NCI-H1436 (cell line): Measurements from ENCODE around the gene FAM181B.

Experiments
- DNase-seq: peaks from one replicate; lab custom pipeline; 2025; lab: John Stamatoyannopoulos, UW

The FAM181B gene, protein sequence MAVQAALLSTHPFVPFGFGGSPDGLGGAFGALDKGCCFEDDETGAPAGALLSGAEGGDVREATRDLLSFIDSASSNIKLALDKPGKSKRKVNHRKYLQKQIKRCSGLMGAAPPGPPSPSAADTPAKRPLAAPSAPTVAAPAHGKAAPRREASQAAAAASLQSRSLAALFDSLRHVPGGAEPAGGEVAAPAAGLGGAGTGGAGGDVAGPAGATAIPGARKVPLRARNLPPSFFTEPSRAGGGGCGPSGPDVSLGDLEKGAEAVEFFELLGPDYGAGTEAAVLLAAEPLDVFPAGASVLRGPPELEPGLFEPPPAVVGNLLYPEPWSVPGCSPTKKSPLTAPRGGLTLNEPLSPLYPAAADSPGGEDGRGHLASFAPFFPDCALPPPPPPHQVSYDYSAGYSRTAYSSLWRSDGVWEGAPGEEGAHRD

DNA sequence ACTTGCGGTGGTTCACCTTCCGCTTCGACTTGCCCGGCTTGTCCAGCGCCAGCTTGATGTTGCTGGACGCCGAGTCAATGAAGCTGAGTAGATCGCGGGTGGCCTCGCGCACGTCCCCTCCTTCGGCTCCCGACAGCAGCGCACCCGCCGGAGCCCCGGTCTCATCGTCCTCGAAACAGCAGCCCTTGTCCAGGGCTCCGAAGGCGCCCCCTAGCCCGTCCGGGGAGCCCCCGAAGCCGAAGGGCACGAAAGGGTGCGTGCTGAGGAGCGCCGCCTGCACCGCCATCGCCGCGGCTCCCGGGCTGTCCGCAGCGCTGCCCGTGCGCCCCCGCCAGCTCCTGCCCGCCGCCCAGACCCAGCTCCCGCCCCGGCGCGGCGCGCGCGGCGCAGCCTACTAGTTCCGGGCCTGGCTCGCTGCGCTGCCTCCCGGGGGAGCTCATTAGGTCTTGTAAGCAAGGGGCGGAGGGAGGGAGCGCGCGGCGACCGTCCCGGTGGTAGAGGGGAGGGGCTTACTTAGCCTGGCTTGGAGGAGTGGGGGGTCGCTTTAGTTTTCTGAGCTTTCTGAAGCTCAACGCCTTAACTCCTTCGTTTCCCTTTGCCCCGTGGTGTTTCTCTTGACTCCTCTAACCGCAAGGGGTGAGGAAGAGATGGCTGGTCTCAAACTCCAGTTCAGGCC, at the start of gene FAM181B:
Gene FAM181B (minus strand): TSS at position 421 of the 676 bp plus-strand sequence. CDS start 135 bp downstream, at position 286.
- DNase-seq = peak; percentile 61

DNA sequence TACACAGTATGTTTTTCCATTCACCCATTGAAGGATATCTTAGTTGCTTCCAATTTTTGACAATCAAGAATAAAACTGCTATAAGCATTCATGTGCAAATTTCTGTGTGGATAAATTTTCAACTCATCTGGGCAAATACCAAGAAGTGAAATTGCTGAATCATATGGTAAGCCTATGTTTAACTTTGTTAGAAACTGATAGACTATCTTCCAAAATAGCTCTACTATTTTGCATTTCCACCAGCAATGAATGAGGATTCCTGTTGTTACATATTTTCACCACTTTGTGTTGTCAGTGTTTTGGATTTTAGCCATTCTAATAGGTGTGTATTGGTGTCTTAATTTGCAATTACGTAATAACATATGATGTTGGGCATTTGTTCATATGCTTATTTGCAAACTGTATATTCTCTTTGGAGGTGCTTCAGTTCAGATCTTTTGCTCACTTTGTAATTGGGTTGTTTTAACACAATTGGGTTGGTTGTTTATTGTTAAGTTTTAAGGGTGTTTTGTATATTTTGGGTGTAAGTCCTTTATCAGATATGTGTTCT, 49.2 kb upstream of the FAM181B start:
- DNase-seq = no peak

DNA sequence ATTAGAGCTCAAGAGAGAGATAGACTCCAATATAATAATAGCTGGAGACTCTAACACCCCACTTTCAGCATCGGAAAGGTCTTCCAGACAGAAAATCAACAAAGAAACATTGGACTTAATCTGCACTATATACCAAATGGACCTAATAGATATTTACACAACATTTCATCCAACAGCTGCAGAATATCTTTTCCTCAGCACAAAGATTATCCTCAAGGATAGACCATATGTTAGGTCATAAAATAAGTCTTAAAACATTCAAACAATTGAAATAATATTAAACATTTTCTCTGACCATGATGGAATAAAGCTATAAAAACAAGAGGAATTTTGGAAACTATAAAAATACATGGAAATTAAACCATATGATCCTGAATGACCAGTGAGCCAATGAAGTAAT, 45.1 kb upstream of the FAM181B start:
- DNase-seq = no peak

DNA sequence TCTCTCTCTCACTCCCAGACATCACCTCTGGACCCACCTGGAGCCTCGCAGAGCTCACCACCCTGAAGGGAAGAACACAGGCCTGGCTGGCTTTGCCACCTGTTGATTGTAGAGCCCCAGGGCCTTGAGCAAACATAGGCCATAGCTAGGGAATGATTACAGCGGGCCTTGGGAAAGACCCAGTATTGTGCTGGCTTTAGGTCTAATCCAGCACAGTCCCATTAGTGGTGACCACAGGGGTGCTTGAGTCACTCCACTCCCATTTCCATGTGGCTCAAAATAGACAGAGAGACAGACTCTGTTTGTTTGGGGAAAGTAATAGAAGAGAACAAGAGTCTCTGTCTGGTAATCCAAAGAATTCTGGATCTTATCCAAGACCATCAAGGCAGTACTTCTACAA, 42.7 kb upstream of the FAM181B start:
- DNase-seq = no peak

DNA sequence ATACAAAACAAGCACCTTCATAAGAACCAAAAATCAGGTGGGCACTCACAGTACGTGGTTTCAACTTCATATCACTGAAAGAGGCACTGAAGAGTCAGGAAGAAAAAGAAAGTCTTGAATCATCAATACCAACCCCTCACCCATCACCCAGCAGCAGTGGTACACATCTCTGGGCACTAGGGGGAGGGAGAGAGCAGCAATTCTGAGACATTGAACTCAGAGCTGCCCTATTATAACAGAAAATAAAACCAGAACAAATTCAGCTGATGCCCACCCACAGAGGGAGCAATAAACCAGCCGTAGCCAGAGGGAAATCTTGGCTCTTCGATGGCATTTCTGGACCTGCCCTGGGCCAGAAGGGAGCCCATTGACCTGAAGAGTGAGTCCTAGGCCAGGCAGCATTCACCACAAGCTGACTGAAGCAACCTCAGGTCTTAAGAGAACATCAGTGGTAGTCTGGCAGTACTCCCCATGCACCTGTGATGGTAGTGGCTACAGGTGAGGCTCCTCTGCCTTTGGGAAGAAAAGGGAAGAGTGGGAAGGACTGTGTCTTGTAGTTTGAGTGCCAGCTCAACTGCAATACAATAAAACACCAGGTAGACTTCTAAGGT, 42.2 kb upstream of the FAM181B start:
- no peak for DNase-seq

DNA sequence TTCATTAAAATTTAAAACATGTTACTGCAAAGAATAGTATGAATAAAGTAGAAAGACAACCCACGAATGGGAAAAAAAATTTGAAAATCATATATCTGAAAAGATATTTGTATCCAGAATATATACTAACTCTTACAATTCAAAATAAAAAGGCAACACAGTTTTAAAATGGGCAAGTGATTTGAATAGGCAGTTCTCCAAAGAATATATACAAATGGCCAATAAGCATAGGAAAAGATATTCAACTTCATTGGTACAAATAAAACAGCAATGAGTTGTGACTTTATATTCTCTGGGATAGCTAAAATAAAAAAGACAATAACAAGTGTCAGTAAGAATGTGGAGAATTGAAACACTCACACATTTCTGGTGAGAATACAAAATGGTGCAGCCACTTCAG, 41.6 kb upstream of the FAM181B start:
- no peak for DNase-seq

DNA sequence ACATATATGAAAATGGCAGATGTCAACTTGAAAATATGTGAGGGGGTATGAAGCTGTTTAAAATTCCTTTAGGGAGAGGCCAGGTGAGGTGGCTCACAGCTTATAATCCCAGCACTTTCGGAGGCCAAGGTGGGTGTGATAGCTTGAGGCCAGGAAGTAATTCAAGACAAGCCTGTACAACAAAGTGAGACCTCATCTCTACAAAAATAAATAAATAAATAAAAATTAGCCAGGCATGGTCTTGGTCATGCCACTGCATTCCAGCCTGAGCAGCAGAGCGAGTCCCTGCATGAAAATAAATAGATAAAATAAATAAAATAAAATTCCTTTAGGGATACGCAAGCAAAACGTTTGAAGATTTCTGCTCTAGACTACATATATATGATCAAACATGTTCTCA, 38.1 kb upstream of the FAM181B start:
- no peak for DNase-seq

DNA sequence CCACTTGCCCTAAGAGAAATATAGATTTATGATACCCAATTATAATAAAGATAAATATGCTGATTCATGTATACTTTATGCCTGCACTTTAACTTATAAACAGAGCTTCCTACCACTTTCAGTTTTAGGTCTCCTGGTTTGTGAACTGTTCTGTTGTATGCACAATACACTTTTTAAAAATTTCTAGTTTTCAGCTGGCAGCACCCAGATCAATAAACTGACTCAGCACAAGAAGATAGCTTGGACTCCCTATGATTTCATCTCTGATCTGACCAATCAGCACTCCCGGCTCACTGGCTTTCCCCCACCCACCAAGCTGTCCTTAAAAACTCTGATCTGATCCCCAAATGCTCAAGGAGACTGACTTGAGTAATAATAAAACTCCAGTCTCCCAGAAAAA, 33.5 kb upstream of the FAM181B start:
- no peak for DNase-seq

DNA sequence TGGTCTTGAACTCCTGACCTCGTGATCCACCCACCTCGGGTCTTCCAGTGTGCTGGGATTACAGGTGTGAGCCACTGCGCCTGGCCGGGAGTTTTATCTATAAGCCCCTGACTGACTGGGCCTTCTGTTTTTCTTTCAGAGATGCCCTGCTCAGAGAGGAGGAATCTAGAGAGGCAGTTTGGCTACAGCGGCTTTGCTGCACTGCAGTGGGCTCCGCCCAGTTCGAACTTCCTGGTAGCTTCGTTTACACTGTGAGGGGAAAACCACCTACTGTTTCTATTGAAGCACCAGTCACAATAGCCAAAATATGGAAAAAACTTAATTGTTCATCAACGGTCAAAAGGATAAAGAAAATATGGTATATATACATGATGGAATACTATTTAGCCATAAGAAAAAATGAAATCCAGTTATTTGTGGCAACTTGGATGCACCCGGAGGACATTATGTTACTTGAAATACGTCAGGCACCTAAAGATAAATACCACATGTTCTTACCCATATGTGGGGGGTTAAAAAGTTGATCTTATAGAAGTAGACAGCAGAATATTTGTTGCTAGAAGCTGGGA, 31.9 kb upstream of the FAM181B start:
- DNase-seq = no peak

DNA sequence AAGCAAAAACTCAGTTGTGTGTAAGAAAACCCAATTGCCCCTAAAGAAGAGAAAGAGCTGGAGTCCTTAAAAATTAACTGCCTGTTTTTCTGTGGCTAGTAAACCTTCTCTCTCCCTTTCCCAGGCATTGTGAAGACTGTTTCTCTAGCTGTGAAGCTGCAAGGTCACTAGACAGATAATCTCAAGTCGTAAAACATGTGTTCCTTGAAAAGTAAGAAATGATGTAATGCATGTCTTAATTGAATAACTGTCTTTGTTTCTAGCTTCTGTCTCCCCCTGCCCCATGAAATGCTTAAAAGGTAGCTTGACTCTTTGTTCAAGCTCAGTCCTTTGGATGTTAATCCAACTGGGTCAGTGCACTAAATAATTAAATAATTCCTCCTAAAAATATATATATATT, 29.5 kb upstream of the FAM181B start:
- no peak for DNase-seq

DNA sequence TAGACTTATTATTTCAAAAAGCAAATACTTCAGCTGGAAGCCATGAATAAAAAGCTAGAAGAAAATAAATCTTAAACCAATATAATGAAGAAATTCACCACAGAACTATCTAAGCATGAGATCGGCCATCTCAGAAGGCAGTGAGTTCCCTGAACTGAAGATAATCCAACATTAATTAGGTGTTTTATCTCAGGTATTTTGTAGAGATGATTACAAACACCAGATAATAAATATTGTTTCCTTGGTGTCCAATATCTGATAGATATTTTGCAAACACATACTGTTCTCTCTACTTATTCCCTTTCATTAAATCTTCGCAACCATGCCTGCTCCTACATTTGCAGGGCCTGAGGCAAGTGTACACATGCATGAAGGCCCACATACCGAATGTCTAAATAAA, 26.0 kb upstream of the FAM181B start:
- DNase-seq = no peak

DNA sequence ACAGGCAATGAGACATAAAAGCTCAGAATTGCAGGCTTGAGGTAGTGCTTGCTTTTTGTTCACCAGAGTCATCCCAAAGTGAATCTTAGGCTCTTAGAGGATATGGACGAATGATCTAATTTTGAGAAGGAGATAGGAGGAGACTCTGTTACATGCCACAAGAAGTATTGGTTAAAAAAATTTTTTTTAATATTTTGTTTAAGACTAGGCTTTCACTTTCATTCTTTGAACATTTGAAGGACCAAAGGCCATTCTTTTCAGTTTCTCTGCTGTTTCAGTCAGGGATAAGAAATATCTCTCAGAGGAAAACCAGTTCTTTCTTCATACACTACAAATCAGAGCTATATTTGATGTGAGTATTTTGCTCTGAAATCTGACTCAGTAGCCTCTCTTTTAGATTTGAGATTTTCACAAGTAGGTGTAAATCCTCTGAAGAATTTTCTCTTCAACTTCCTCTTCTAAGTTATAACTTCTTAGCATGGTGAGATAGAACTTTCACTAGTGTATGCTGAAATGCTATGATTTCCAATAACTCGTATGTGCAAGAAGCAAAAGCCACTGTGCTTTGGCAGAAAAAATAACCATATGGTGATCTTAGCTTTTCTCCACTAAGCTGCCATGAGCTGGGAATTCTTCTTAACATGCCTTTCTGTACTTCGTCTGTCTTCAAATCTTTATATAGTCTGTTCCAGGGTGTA, 24.1 kb upstream of the FAM181B start:
- DNase-seq = no peak

DNA sequence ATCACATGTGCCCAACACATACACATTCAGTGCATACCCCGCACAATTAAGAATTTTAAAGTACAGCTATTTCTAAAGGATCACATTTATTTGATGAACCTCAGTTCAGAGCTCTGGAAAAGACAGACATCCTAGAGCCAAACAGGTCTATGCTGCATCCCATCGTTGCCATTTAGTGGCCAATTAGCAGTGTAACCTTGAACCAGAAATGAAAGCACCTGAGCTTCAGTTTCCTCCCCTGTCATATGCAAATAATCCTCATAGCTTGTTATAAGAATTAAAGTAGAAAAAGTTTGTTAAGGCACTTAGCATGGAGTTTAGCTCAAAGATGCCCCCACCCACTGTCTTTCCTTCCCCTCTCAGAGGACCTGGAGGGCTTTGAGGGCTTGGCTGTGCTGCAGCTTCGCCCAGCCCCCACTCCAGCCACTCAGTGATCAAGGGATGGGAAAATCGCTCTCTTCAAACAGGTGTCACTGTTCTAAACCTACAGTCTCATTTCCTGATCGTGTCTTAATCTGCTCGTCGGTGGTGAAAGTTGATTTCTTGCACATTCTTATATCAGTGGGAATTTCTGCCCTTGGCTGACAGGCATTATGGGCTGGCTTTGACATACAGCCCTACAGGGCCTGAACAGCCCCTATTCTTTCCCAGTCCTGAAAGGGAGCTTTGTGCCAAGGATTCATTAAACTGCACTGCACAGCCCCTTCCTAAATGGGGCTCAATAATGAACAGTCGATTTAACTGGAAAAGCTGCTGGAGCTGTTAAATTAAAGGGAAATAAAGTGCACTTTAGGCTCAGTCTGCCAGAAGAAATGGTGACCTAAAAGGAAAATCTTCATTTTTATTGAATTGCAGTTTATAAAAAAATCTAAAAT, 23.3 kb upstream of the FAM181B start:
- DNase-seq = no peak

DNA sequence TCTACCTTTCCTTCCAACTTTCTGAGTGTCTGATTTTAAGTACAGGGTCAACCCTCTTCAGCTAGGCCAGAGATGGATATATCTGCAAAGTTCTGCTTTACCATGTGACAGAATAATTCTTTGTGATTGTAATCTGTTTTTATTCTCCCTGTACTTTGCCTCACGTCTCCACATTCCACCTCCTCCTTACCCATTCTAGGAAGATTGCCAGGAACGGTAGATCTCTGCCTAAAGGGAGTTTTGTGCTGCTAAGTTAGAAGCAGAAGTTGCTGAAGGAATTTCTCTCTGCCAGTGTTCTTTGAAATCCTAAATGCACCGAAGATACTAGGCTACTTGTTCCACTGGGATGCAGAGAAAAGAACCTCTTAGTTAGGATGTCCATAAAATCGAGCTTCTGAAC, 20.7 kb upstream of the FAM181B start:
- no peak for DNase-seq

DNA sequence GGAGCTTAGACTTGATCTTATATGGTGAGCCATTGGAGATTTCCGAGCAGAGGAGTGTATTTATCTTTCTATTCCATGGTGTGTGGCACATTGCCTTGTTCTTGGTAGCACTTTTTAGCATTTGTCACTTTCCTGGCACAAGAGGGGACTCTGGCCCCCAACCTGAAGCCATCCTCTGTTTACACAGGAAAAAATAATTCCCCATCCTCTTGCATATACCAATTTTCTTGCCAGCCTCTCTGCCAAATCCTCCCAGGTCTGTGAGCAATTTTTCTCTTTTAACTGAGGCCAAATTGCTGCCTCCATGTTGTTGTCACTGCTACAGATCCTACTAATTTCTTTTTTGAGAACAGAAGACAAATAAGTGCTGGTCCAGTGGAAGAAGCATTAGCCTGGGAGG, 20.3 kb upstream of the FAM181B start:
- DNase-seq = no peak

DNA sequence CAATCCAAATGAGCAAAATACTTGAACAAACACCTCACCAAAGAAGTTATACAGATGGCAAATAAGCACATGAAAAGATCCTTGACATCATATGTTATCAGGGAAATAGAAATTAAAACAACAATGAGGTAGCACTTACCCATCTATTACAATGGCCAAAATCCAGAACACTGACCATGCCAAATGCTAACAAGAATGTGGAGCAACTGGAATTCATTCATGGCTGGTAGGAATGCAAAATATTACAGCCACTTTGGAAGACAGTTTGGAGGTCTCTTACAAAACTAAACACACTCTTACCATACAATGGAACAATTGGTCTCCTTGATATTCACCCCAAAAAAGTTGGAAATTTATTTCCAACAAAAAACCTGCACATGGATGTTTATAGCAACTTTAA, 19.1 kb upstream of the FAM181B start:
- DNase-seq = no peak

DNA sequence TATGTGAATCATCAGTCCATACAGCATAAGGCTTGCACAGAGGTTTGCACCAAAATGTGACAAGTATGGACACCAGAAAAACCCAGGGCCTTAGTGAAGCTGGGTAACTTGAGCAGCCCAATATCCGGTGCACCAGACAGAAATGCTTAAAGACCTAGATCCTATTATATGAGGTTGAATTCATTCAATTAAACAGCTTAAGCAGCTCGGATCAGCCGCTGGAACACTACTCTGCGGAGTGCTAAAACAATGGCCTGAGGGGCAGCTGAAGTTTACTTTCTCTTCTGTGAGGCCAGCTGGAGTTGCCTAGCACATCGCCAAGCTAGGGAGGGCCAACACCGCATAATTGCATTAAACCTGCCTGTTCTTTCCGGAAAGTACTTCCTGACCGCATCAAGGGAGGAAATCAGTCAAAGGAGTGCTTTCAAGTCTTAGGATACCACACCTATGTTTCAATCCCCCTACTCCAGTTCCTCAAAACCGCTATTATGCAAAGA, 17.0 kb upstream of the FAM181B start:
- no peak for DNase-seq

DNA sequence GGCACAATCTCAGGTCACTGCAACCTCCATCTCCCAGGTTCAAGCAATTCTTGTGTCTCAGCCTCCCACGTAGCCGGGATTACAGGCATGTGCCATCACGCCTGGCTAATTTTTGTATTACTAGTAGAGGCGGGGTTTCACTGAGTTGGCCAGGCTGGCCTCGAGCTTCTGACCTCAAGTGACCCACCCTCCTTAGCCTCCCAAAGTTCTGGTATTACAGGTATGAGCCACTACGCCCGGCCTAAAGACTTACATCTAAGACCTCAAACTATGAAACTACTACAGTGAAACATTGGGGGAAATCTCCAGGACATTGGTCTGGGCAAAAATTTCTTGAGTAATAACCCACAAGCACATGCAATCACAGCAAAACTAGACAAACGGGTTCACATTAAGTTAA, 13.8 kb upstream of the FAM181B start:
- no peak for DNase-seq

DNA sequence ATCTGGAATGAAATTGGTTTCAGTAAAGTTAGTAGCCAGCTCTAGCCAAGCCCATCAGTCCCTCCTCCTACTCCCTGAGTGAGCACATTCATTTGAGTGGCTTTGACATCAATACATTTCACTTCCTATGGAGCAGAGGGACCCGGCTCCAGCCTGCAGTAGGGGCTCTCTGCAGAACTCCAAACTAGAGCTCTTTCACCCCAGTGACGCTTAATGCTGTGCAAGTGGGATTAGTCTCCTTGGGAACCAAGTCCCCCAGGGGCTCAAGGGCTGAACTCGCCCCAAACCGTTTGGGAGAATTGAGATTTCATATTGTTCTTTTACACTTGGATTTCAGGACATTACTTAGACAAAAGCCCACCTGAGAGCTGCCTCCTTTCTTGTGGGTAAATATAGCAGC, 4.4 kb upstream of the FAM181B start:
- no peak for DNase-seq

DNA sequence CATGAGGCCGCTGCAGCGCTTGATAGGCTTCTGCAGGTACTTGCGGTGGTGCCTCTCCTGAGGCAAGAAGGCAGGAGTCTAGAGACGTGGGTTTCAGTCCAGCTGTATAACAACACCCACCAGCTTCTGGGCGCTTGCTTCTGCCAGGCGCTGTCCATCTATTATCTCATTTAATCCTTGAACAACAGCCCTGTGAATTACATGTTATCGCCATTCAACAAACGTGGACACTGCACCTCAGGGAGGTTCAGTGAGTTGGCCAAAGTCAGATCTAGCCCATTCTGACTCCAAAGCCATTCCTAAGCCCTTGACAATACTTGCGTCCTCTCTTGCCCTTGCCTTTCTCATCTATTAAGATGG, 436 bp upstream of the FAM181B start:
- no peak for DNase-seq
